Activated CD8-positive, alpha-beta memory T cell treated with anti-CD3 and anti-CD28 coated beads for 36 hours (primary cell): ENCODE measurements around the gene HRNR. TPM values are rescaled to one million over a fixed set of nuclear protein-coding genes. Genes with fewer than 3 reads are reported as not detected.
"Not testable (repeated sequence)": the region's sequence is repeated elsewhere in the genome, so short reads cannot be mapped to it uniquely, and the experiment has no call there.

Experiments
- CTCF ChIA-PET: fragments of 350-600 bp; sonication (Branson Sonifier 250); formaldehyde crosslinking; loops from one replicate; lab custom pipeline; 2021; ENCODE audit warnings: antibody characterized with exemption; lab: Charles Lee
- POLR2A ChIA-PET: fragments of 350-600 bp; sonication (Branson Sonifier 250); formaldehyde crosslinking; loops from one replicate; lab custom pipeline; 2021; ENCODE audit warnings: antibody characterized with exemption; lab: Charles Lee
- total RNA-seq, 2 experiments: library from RNA; stranded (reverse); gene quantifications; one replicate each; pipeline ENCODE4 v1.2.3, GENCODE V29; 2021

The HRNR gene
- not detected for total RNA-seq

DNA sequence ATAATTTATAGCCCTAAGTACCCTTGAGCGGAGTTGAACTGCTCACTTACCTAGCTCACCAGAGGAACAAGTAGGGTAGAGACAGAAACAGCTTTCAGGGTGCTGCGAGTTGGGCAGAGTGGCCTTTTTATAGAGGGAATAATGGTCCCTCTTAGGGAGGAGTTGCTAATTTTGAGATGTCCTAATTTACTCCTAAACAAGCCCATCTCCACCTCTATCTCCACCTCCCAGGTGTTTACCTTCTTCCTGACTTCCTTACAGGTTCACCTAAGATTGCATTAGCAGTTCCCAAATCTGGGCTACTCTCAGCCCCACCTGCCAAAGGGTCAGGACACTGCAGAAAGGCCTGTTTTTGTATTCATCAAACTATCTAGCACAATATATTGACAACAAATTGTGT lies at the start of gene HRNR:
TSS of gene HRNR (minus strand) at position 101 of the 400 bp plus-strand sequence. CDS start 940 bp downstream, outside the sequence.
- CTCF ChIA-PET, result no interaction called here
- POLR2A ChIA-PET, result no interaction called here

DNA sequence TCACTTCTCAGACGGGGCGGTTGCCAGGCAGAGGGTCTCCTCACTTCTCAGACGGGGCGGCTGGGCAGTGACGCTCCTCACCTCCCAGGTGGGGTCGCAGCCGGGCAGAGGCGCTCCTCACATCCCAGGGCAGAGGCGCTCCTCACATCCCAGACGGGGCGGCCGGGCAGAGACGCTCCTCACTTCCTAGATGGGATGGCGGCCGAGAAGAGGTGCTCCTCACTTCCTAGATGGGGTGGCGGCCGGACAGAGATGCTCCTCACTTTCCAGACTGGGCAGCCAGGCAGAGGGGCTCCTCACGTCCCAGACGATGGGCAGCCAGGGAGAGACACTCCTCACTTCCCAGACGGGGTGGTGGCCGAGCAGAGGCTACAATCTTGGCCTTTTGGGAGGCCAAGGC lies 32.4 kb upstream of the HRNR start:
- POLR2A ChIA-PET, CTCF ChIA-PET: not testable (repeated sequence)

DNA sequence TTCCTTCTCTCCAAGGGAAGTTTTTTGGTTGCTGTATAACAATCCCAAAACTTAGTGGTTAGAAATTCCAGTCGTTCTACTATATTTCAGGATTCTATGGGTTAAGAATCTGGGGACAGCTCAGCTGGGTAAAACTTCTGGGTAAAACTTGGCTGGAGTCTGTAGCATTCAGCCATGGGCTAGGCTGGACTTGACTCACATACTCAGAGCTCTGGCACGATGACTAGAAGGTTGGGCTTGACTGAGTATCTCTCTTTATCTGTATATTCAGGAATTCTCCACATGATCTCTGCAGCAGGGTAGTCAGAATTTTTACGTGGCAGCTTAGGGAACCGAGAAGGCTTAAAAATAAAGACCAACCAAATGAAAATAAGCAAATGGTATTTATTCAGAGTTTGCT lies 28.2 kb upstream of the HRNR start:
- ChIA-PET POLR2A (no interaction called here), CTCF (no interaction called here)

DNA sequence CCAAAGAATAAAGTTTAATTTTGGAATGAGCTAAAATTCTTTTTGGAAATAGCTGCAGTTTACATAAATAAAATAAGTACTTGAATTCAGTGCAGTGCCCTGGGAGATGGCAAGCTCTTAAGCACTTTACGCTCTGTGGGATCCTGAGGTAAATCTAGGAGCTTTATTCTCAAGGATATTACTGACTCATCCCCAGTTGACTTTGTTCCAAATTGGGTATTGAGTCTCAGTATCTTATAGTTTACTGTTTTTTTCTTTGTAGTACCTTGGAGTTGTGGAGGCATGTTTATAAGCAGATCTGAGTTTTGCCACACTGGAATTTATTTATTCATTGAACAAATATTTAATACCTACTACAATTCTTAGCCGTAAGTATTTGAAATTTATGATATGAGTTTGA lies 27.4 kb upstream of the HRNR start:
- ChIA-PET POLR2A (no interaction called here), CTCF (no interaction called here)

DNA sequence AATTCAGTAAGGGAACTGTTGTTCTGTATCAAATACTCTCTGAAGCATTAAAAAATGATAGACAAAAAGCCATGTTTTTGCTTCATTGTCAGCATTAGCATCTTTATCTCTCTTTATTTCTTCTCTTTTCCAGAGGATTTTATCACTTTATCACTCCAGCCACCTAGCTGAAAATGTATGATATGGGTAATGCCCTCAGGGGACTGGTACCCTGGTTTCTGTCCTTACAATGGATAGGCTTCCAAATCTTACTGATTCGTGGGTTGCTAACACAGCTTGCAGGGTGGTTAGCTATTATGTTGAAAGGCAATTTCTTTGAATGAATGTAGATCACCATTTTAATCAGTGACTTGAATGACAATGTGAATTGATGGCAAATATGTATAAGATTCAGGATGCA lies 23.3 kb upstream of the HRNR start:
- ChIA-PET POLR2A (no interaction called here), CTCF (no interaction called here)

DNA sequence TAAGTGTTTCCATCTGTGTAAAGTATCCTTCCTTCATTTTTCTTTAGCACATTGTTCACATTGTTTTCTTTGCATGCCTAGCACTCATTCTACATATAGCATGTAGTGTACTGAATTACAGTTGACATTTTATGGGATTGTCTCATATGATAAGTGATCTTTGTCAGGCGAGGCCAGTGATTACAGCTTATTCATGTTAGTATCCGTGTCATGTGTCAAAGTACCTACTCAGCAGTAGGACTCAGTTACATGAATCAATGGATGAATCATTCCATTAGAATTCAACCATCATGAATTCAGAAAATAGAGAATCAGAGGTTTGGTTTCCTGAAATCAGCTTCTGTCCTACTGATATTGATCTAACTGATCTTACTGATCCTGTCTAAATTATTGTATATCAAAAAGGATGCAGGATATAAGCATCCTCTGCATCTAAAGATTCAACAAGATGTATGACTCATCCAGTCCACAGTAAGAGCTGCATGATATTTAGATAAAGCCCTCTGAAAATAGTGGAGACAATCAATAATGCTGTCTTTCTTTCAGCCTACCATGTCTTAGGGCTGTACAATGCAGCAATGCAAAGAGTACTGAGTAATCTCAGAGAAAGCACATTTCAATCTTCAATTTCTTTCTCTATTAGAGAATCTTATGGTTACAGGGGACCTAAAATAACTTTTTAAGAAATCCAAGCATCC lies 20.7 kb upstream of the HRNR start:
- CTCF ChIA-PET, result no interaction called here
- POLR2A ChIA-PET, result no interaction called here

DNA sequence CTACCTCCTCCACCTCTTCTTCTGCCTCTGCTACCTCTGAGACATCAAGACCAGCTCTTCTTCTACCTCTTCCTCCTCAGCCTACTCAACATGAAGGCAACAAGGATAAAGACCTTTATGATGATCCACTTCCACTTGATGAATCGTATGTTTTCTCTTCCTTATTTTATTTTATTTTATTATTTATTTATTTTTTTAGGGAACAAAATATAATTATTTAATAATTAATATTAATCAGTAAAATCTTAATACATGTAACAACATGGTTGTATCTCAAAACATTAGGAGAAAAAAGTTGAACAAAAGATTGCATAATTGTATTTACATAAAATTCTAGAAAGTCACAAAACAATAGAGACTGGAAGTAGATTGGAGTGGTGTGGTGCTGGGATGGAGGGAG lies 13.1 kb upstream of the HRNR start:
- CTCF ChIA-PET, result no interaction called here
- POLR2A ChIA-PET, result no interaction called here

DNA sequence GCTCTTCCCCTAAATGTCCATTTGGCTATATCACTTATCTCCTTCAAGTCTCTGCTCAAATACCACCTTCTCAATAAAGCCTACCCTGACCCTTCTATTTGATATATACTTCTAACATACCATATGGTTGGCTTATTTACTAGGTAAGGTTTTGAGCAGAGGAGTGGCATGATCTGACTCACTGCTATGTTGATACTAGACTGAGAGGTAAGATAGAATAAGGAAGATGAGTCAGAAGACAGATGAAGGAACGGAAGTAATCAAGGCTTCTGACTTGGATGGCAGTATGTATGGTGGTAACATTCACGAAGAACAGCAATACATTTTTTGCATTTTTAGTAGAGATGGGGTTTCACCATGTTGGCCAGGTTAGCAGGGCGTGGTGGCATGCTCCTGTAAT lies 4.8 kb upstream of the HRNR start:
- ChIA-PET POLR2A (no interaction called here), CTCF (no interaction called here)

DNA sequence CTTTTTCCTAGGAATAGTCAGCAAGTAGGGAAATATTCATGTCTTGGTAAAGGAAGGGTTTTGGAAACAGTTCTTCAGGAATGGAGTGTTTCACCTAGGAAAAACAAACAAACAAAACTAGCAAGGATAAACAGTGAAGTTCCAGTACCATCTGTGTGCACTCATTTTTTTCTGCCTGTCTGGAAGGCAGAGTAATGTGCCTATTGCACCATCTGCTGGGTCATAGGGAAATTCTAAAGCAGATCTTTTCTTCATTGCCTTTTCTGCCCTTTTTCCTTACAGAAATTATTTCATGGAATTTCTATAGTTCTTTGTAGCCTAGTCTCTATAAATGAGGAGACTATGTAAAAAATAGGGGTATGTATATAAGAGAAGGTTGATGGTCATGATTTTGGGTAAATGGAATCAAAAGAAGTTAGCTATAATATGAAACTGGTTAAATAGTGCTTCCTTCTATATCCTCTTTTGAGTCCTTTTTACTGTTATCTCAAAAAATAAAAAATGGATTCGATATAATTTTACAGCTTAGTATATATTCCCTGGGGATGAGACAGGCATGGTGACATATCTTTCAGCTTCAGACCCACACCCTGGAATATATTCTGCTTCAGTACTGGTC lies 3.4 kb upstream of the HRNR start:
- POLR2A ChIA-PET, result no interaction called here
- CTCF ChIA-PET, result no interaction called here

DNA sequence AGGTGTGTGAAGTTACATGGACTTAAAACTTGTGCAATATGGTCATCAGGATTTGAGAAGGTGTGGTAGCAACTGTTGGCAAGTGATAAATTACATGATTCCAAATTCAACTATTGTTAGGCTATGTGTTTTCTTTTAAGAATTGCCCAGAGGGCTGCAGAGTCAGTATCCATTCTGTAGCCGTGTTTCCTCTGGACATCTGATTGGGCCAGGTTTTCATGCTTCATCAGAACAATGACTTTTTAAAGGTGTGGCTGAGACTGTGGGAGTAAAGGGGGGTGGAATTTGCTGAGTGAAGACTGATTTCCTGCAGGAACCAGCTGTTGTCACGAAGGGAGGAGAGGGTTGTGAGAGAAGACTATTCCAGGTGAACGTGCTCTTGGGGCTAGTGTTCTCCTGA lies 1.7 kb upstream of the HRNR start:
- ChIA-PET POLR2A (no interaction called here), CTCF (no interaction called here)

DNA sequence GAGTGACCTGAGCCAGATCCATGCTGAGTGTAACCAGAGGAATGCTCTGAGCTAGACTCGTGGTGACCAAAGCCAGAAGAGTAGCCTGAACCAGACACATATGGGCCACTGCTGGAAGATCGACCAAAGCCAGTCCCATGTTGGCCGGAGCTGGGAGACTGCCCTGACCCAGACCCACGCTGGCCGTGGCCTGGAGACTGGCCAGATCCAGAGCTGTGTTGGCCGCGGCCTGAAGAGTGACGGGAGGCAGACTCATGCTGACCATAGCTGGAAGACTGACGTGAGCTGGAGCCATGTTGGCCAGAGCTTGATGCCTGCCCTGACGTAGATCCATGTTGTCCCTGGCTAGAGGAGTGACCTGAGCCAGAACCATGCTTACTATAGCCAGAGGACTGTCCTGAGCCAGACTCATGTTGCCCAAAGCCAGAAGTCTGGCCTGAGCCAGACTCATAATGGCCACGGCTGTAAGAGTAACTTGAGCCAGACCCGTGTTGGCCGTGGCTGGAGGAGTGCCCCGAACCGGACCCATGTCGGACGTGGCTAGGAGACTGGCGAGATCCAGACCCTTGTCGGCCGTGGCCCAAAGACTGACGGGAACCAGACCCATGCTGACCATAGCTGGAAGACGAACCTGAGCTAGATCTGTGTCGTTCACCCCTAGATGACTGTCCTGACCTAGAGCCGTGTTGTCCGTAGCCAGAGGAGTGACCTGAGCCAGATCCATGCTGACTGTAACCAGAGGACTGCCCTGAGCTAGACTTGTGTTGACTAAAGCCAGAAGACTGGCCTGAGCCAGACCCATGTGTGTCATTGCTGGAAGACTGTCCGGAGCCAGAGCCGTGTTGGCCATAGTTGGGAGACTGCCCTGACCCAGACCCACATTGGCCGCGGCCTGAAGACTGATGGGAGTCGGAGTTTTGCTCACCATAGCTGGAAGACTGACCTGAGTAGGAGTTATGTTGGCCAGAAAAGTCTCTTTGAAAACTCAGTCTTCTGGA lies 3.5 kb downstream of the HRNR start:
- CTCF ChIA-PET, result no interaction called here
- POLR2A ChIA-PET, result no interaction called here

DNA sequence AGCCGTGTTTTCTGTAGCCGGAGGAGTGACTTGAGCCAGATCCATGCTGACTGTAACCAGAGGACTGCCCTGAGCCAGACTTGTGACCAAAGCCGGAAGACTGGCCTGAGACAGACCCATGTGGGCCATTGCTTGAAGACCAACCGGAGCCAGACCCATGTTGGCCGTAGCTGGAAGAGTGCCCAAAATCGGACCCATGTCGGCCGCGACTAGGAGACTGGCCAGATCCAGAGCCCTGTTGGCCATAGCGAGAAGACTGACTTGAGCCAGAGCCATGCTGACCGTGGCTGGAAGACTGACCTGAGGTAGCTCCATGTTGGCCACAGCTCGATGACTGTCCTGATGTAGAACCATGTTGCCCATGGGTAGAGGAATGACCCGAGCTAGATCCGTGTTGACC lies 4.6 kb downstream of the HRNR start:
- CTCF ChIA-PET, POLR2A ChIA-PET: not testable (repeated sequence)

DNA sequence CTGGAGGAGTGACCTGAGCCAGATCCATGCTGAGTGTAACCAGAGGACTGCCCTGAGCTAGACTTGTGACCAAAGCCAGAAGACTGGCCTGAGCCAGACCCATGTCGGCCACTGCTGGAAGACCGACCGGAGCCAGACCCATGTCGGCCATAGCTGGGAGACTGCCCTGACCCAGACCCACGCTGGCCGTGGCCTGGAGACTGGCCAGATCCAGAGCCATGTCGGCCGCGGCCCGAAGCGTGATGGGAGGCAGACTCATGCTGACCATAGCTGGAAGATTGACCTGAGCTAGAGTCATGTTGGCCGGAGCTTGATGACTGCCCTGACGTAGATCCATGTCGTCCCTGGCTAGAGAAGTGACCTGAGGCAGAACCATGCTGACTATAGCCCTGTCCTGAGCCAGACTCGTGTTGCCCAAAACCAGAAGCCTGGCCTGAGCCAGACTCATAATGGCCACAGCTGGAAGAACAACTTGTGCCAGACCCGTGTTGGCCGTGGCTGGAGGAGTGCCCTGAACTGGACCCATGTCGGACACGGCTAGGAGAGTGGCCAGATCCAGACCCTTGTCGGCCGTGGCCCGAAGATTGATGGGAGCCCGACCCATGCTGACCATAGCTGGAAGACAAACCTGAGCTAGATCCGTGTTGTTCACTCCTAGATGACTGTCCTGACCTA lies 5.1 kb downstream of the HRNR start:
- ChIA-PET CTCF (no interaction called here), POLR2A (no interaction called here)

DNA sequence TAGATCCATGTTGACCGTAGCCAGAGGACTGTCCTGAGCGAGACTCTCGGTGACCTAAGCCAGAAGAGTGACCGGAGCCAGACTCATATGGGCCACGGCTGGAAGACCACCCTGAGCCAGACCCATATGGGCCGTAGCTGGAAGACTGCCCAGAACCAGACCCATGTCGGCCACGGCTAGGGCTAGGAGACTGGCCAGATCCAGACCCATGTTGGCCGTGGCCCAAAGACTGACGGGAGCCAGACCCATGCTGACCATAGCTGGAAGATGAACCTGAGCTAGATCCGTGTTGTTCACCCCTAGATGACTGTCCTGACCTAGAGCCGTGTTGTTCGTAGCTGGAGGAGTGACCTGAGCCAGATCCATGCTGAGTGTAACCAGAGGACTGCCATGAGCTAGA lies 8.4 kb downstream of the HRNR start:
- POLR2A ChIA-PET, CTCF ChIA-PET: not testable (repeated sequence)

DNA sequence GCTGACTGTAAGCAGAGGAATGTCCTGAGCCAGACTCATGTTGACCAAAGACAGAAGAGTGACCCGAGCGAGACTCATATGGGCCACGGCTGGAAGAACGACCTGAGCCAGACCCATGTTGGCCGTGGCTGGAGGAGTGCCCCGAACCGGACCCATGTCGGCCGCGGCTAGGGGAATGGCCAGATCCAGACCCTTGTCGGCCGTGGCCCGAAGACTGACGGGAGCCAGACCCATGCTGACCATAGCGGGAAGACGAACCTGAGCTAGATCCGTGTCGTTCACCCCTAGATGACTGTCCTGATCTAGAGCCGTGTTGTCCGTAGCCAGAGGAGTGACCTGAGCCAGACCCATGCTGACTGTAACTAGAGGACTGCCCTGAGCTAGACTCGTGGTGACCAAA lies 9.1 kb downstream of the HRNR start:
- POLR2A ChIA-PET, CTCF ChIA-PET: not testable (repeated sequence)

DNA sequence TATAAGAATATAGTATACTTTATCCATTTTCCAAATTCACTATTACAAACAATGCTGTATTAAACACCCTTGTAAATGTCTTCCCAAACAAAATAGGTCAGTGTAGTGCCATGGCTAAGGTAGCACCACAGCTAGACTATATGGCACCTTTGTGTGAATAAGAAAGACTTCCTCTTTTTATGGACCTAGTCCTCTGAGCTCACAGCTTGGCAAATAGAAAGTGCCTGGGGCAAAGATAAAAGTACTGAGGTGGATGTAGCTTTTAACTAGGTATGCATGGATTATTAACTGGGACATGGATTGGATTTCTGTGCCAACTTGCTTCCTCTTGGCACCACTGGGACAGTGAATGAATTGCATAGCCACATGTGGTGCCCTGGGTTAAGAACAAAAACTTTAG lies 25.0 kb downstream of the HRNR start:
- CTCF ChIA-PET, result interaction anchor here (1.2 kb wide), 1 partner anchor 259 kb away, joined by 3 read pairs; no protein-coding TSS in a partner anchor
- POLR2A ChIA-PET, result no interaction called here

DNA sequence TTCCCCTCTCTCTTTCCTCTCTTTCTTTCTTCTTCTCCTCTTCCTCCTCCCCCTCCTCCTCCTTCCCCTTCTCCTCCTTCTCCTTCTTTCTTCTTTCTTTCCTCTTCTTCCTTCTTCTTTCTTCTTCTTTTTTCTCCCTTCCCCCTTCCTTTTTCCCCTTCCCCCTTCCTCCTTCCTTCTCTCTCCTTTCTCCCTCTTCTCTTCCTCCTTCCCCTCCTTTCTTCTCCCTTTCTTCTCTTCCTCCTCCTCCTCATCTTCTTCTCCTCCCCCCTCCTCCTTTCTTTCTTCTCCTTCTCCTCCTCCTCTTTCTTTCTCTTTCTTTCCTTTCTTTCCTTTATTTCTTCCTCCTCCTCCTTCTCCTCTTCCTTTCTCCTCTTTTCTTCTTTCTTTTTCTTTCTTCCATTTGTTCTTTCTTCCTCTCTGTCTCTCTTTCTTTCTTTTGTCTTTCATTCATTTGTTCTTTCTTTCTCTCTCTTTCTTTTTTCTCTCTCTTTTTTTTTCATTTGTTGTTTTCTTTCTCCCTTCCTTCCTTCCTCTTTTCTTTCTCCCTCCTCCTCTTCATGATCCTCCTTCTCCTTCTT lies 26.5 kb downstream of the HRNR start:
- ChIA-PET POLR2A (no interaction called here), CTCF (interaction anchor here (0.7 kb wide), 1 partner anchor 114 kb away, joined by 3 read pairs; no protein-coding TSS in a partner anchor)

DNA sequence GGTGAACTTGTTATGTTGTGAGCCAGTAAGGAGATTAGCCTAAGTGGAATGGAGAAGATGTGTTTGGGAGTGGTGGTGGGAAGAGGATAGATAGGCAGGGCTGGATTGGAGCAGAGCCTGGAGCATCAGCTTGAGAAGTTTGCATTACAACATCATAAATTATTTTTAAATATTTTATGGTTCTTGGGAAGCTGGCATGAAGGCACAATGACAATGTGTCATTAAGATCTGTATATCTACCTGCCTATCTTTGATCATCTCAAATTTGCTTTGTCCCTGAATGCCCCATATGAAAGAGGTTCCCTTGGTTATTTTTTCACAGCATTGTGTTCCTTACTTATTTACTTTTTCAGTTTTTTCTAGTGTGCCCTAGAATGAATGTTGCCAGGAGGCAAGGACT lies 32.3 kb downstream of the HRNR start:
- ChIA-PET POLR2A (no interaction called here), CTCF (interaction anchor here (1.2 to 1.3 kb wide), 2 partner anchors 249 to 267 kb away, joined by 3 to 7 read pairs; no protein-coding TSS in a partner anchor)

DNA sequence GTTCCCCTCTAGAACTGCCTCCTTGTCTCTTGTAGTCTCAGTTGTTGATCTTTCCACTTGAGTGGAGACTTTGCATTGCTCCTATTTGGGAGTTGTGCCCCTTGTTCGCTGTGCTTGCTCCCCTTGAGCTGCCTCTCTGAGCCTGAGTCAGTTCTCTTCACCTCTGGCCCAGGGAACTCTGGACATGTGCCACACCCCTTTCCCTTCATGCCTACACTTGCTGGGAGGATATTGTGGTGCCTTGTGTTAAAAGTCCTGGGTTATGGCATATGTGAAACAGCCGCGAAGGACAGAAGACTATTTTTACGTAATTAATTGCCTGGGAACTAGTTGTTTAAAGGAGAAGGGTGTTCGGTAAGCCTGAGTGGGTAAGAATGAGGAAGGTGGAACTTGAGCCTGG lies 32.7 kb downstream of the HRNR start:
- CTCF ChIA-PET, result interaction anchor here (1.3 kb wide), 1 partner anchor 267 kb away, joined by 7 read pairs; no protein-coding TSS in a partner anchor
- POLR2A ChIA-PET, result no interaction called here
